GM23338 (cell line): Measurements from ENCODE around the gene SERPINA5. TPM values are rescaled to one million over a fixed set of nuclear protein-coding genes. Genes with fewer than 3 reads are reported as not detected.

Experiments
- ATAC-seq: fragments of 200-7000 bp; cut with Tn5 transposase; 3 replicates; pipeline ENCODE4 v1.9.1; 2020
- DNase-seq: peaks from one replicate; pipeline ENCODE4 v3.0.0-alpha.2; 2015; ENCODE audit warnings: low spot score
- H2AFZ ChIP-seq: fragments of 200-600 bp; sonication (generic); 2 replicates; pipeline ENCODE4 v1.8.0; 2016; ENCODE audit warnings: antibody characterized with exemption, mild to moderate bottlenecking, moderate library complexity
- H3F3A ChIP-seq: fragments of 200-600 bp; sonication (generic); replicated peaks from 2 replicates; pipeline ENCODE4 v1.8.0; 2017; ENCODE audit warnings: antibody characterized with exemption, mixed run types, low read depth
- H3K27ac ChIP-seq: fragments of 200-600 bp; sonication (generic); 2 replicates; pipeline ENCODE4 v1.6.1; 2016; ENCODE audit warnings: low read depth
- H3K27me3 ChIP-seq: fragments of 200-600 bp; sonication (generic); 2 replicates; pipeline ENCODE4 v1.8.0; 2016; ENCODE audit warnings: mild to moderate bottlenecking, mixed run types, moderate library complexity; ENCODE audit not compliant: insufficient read depth
- H3K36me3 ChIP-seq: fragments of 200-600 bp; sonication (generic); 2 replicates; pipeline ENCODE4 v1.8.0; 2016; ENCODE audit warnings: mild to moderate bottlenecking; ENCODE audit not compliant: insufficient read depth
- H3K4me1 ChIP-seq: fragments of 200-600 bp; sonication (generic); 2 replicates; pipeline ENCODE4 v1.8.0; 2016; ENCODE audit warnings: mild to moderate bottlenecking, moderate library complexity; ENCODE audit not compliant: insufficient read depth
- H3K4me2 ChIP-seq: fragments of 200-600 bp; sonication (generic); 2 replicates; pipeline ENCODE4 v1.7.1; 2017; ENCODE audit warnings: mixed run types
- H3K4me3 ChIP-seq: fragments of 200-600 bp; sonication (generic); 2 replicates; pipeline ENCODE4 v1.6.1; 2016; ENCODE audit warnings: mixed run types
- H3K79me2 ChIP-seq: fragments of 200-600 bp; sonication (generic); replicated peaks from 2 replicates; pipeline ENCODE4 v1.8.0; 2017; ENCODE audit warnings: mild to moderate bottlenecking; ENCODE audit not compliant: insufficient read depth
- H3K9me2 ChIP-seq: fragments of 200-600 bp; sonication (generic); 2 replicates; pipeline ENCODE4 v1.8.0; 2017; ENCODE audit not compliant: insufficient read depth
- H4K20me1 ChIP-seq: fragments of 200-600 bp; sonication (generic); replicated peaks from 2 replicates; pipeline ENCODE4 v1.8.0; 2017; ENCODE audit warnings: mild to moderate bottlenecking; ENCODE audit not compliant: insufficient read depth
- H3K27ac Mint-ChIP-seq: 2 replicates; pipeline ENCODE4 v1.8.0; 2020; ENCODE audit warnings: inconsistent platforms, mild to moderate bottlenecking, moderate library complexity, mixed read lengths
- H3K27me3 Mint-ChIP-seq: 3 replicates; pipeline ENCODE4 v1.8.0; 2022; ENCODE audit warnings: low read depth, mild to moderate bottlenecking, moderate library complexity, mixed read lengths, inconsistent platforms; ENCODE audit not compliant: insufficient read depth, poor library complexity
- H3K36me3 Mint-ChIP-seq: 3 replicates; pipeline ENCODE4 v1.8.0; 2021; ENCODE audit warnings: low read depth, mild to moderate bottlenecking, inconsistent platforms, moderate library complexity, mixed read lengths
- H3K4me1 Mint-ChIP-seq: 3 replicates; pipeline ENCODE4 v1.8.0; 2020; ENCODE audit warnings: mild to moderate bottlenecking, inconsistent platforms, mixed read lengths
- H3K4me3 Mint-ChIP-seq: 3 replicates; pipeline ENCODE4 v1.8.0; 2021; ENCODE audit warnings: moderate library complexity, mild to moderate bottlenecking, inconsistent platforms, mixed read lengths
- H3K9me3 Mint-ChIP-seq: 3 replicates; pipeline ENCODE4 v1.8.0; 2020; ENCODE audit warnings: moderate library complexity, mild to moderate bottlenecking, inconsistent platforms, mixed read lengths
- CREB1 ChIP-seq: fragments of 250-450 bp; sonication (Bioruptor Pico); IDR thresholded peaks from 2 replicates; pipeline ENCODE4 v1.5.0; 2020; ENCODE audit warnings: low read depth, mild to moderate bottlenecking, moderate library complexity
- EZH2phosphoT487 ChIP-seq: fragments of 200-600 bp; sonication (generic); IDR thresholded peaks from one replicate; pipeline ENCODE4 v1.8.1; 2018; ENCODE audit warnings: antibody characterized with exemption; ENCODE audit not compliant: unreplicated experiment
- NANOG ChIP-seq: IDR thresholded peaks from 2 replicates; pipeline ENCODE4 v1.6.1; 2016; ENCODE audit warnings: antibody characterized with exemption, borderline replicate concordance
- STAT1 ChIP-seq: IDR thresholded peaks from one replicate; pipeline ENCODE4 v1.6.1; 2016; ENCODE audit warnings: antibody characterized with exemption; ENCODE audit not compliant: unreplicated experiment
- ZNF114 ChIP-seq: fragments of 250-450 bp; sonication (Bioruptor Pico); IDR thresholded peaks from 2 replicates; pipeline ENCODE4 v1.5.0; 2020; ENCODE audit warnings: mild to moderate bottlenecking, moderate library complexity
- polyA plus RNA-seq: library from polyadenylated mRNA; unstranded; fragments of >200 nt; fragmentation: Nextera tagmentation; extraction: Ambion mirVana; gene quantifications from 2 replicates; pipeline ENCODE4 v1.2.1, GENCODE V29; 2016
- total RNA-seq: library from RNA; depleted of rRNA; stranded (reverse); fragments of >200 nt; shearing (Covaris generic); gene quantifications from 2 replicates; pipeline ENCODE4 v1.2.3, GENCODE V29; 2014
- TF ChIP-seq, protein P1 (sequence below): IDR thresholded peaks from one replicate; pipeline ENCODE4 v1.6.1; 2018; ENCODE audit warnings: antibody characterized with exemption; ENCODE audit not compliant: unreplicated experiment
- TF ChIP-seq, protein P2 (sequence below): fragments of 250-450 bp; sonication (Bioruptor Pico); IDR thresholded peaks from 2 replicates; pipeline ENCODE4 v1.5.0; 2020; ENCODE audit warnings: mild to moderate bottlenecking, moderate library complexity

SERPINA5 gene
- total and polyA plus RNA-seq, 2 experiments from 2014 or later, result 0.81 to 0.90 TPM

DNA sequence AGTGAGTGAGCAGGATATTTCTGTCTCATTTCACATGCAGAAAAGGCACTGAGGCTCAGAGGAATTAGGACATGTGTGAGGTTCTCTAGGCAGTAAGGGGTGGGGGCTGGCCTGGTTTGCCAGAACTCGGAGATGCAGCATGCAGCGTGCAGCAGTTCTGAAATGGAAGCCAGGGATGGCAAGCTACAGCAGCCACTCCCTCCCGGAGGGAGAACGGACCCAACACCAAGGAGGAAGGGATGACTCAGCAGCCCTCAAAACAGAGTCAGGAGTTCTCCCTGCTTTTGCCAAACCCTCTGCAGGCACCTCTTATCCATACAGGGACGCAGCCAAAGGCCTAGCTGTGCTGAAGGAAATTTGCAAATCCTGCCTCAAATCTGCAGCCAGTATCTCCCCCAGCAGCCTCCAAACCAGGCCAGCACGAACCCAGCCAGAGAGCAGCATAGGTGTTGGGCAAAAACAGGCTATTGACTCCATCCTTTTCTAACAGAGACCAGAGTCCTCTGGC, 20.7 kb downstream of the SERPINA5 start:
- no peaks in the 10 kb centered on the region for H4K20me1 ChIP-seq
- no peaks in the 10 kb centered on the region for H3K36me3 ChIP-seq
- TF ChIP-seq STAT1, result no peak
- TF ChIP-seq NANOG, result no peak
- no peak for TF ChIP-seq CREB1 (CRISPR knock-in tag)
- no peak for TF ChIP-seq EZH2phosphoT487
- TF ChIP-seq, protein P1, sequence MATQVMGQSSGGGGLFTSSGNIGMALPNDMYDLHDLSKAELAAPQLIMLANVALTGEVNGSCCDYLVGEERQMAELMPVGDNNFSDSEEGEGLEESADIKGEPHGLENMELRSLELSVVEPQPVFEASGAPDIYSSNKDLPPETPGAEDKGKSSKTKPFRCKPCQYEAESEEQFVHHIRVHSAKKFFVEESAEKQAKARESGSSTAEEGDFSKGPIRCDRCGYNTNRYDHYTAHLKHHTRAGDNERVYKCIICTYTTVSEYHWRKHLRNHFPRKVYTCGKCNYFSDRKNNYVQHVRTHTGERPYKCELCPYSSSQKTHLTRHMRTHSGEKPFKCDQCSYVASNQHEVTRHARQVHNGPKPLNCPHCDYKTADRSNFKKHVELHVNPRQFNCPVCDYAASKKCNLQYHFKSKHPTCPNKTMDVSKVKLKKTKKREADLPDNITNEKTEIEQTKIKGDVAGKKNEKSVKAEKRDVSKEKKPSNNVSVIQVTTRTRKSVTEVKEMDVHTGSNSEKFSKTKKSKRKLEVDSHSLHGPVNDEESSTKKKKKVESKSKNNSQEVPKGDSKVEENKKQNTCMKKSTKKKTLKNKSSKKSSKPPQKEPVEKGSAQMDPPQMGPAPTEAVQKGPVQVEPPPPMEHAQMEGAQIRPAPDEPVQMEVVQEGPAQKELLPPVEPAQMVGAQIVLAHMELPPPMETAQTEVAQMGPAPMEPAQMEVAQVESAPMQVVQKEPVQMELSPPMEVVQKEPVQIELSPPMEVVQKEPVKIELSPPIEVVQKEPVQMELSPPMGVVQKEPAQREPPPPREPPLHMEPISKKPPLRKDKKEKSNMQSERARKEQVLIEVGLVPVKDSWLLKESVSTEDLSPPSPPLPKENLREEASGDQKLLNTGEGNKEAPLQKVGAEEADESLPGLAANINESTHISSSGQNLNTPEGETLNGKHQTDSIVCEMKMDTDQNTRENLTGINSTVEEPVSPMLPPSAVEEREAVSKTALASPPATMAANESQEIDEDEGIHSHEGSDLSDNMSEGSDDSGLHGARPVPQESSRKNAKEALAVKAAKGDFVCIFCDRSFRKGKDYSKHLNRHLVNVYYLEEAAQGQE, result no peak
- TF ChIP-seq, protein P2, sequence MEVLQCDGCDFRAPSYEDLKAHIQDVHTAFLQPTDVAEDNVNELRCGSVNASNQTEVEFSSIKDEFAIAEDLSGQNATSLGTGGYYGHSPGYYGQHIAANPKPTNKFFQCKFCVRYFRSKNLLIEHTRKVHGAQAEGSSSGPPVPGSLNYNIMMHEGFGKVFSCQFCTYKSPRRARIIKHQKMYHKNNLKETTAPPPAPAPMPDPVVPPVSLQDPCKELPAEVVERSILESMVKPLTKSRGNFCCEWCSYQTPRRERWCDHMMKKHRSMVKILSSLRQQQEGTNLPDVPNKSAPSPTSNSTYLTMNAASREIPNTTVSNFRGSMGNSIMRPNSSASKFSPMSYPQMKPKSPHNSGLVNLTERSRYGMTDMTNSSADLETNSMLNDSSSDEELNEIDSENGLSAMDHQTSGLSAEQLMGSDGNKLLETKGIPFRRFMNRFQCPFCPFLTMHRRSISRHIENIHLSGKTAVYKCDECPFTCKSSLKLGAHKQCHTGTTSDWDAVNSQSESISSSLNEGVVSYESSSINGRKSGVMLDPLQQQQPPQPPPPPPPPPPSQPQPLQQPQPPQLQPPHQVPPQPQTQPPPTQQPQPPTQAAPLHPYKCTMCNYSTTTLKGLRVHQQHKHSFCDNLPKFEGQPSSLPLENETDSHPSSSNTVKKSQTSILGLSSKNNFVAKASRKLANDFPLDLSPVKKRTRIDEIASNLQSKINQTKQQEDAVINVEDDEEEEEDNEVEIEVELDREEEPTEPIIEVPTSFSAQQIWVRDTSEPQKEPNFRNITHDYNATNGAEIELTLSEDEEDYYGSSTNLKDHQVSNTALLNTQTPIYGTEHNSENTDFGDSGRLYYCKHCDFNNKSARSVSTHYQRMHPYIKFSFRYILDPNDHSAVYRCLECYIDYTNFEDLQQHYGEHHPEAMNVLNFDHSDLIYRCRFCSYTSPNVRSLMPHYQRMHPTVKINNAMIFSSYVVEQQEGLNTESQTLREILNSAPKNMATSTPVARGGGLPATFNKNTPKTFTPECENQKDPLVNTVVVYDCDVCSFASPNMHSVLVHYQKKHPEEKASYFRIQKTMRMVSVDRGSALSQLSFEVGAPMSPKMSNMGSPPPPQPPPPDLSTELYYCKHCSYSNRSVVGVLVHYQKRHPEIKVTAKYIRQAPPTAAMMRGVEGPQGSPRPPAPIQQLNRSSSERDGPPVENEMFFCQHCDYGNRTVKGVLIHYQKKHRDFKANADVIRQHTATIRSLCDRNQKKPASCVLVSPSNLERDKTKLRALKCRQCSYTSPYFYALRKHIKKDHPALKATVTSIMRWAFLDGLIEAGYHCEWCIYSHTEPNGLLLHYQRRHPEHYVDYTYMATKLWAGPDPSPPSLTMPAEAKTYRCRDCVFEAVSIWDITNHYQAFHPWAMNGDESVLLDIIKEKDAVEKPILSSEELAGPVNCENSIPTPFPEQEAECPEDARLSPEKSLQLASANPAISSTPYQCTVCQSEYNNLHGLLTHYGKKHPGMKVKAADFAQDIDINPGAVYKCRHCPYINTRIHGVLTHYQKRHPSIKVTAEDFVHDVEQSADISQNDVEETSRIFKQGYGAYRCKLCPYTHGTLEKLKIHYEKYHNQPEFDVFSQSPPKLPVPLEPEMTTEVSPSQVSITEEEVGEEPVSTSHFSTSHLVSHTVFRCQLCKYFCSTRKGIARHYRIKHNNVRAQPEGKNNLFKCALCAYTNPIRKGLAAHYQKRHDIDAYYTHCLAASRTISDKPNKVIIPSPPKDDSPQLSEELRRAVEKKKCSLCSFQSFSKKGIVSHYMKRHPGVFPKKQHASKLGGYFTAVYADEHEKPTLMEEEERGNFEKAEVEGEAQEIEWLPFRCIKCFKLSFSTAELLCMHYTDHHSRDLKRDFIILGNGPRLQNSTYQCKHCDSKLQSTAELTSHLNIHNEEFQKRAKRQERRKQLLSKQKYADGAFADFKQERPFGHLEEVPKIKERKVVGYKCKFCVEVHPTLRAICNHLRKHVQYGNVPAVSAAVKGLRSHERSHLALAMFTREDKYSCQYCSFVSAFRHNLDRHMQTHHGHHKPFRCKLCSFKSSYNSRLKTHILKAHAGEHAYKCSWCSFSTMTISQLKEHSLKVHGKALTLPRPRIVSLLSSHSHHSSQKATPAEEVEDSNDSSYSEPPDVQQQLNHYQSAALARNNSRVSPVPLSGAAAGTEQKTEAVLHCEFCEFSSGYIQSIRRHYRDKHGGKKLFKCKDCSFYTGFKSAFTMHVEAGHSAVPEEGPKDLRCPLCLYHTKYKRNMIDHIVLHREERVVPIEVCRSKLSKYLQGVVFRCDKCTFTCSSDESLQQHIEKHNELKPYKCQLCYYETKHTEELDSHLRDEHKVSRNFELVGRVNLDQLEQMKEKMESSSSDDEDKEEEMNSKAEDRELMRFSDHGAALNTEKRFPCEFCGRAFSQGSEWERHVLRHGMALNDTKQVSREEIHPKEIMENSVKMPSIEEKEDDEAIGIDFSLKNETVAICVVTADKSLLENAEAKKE (CRISPR knock-in tag), result no peak
- no peak for TF ChIP-seq ZNF114
- no peak overlapping the region for H3K4me3 Mint-ChIP-seq
- DNase-seq (no peak), ATAC-seq (peak; percentile 25; the same call in 2 of the 3 replicates)
- no peaks in the 10 kb centered on the region for H3K4me1 ChIP-seq
- peak overlapping the region; percentile 88 for H2AFZ ChIP-seq
- peaks cover 7% of the 10 kb centered on the region for H3K9me3 Mint-ChIP-seq
- H3K27ac ChIP-seq, result no peak overlapping the region
- H3K4me1 Mint-ChIP-seq, result peaks cover 13% of the 10 kb centered on the region
- H3K27me3 Mint-ChIP-seq, result peaks cover 10% of the 10 kb centered on the region
- no peaks in the 10 kb centered on the region for H3K9me2 ChIP-seq
- H3K27me3 ChIP-seq, result no peaks in the 10 kb centered on the region
- no peaks in the 10 kb centered on the region for H3F3A ChIP-seq
- peak overlapping the region; percentile 75; the same call in 1 of the 2 replicates for H3K27ac Mint-ChIP-seq
- no peaks in the 10 kb centered on the region for H3K79me2 ChIP-seq
- no peaks in the 10 kb centered on the region; the same call in 1 of the 3 replicates for H3K36me3 Mint-ChIP-seq
- H3K4me2 ChIP-seq, result no peak overlapping the region
- H3K4me3 ChIP-seq, result no peak overlapping the region
